Neural cell (in vitro differentiated cells): ENCODE measurements around the gene FRY.

Source experiments
- EP300 ChIP-seq: fragments of 450-650 bp; conservative IDR thresholded peaks from 2 replicates; pipeline ENCODE4 v1.6.1; 2014; ENCODE audit warnings: antibody characterized with exemption, mild to moderate bottlenecking, moderate library complexity; ENCODE audit not compliant: poor library complexity, severe bottlenecking
- EZH2 ChIP-seq: fragments of 200-600, 300-800 bp; shearing (Covaris generic), sonication (generic); IDR thresholded peaks from 2 replicates; pipeline ENCODE4 v1.6.1; 2014; ENCODE audit warnings: antibody characterized with exemption, low read length, borderline replicate concordance, mild to moderate bottlenecking; ENCODE audit not compliant: insufficient read depth, poor library complexity, severe bottlenecking
- MXI1 ChIP-seq: fragments of 450-650 bp; conservative IDR thresholded peaks from 2 replicates; pipeline ENCODE4 v1.6.1; 2014; ENCODE audit warnings: antibody characterized with exemption, mild to moderate bottlenecking; ENCODE audit not compliant: poor library complexity, severe bottlenecking
- TF ChIP-seq, protein P1 (sequence below): fragments of 450-650 bp; IDR thresholded peaks from 2 replicates; pipeline ENCODE4 v1.5.1; 2014; ENCODE audit warnings: antibody characterized with exemption, mild to moderate bottlenecking, moderate library complexity; ENCODE audit not compliant: poor library complexity, severe bottlenecking

- TF ChIP-seq, protein P1, sequence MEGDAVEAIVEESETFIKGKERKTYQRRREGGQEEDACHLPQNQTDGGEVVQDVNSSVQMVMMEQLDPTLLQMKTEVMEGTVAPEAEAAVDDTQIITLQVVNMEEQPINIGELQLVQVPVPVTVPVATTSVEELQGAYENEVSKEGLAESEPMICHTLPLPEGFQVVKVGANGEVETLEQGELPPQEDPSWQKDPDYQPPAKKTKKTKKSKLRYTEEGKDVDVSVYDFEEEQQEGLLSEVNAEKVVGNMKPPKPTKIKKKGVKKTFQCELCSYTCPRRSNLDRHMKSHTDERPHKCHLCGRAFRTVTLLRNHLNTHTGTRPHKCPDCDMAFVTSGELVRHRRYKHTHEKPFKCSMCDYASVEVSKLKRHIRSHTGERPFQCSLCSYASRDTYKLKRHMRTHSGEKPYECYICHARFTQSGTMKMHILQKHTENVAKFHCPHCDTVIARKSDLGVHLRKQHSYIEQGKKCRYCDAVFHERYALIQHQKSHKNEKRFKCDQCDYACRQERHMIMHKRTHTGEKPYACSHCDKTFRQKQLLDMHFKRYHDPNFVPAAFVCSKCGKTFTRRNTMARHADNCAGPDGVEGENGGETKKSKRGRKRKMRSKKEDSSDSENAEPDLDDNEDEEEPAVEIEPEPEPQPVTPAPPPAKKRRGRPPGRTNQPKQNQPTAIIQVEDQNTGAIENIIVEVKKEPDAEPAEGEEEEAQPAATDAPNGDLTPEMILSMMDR, result no peak
- TF ChIP-seq EZH2, result no peak
- no peak for TF ChIP-seq MXI1
- TF ChIP-seq EP300, result no peak
Measured at GRCh38 chr13:32237681-32238080, 206.1 kb downstream of the FRY start.
